Cardiac muscle cell (in vitro differentiated cells and primary cell): ENCODE results near the gene SH3GL2. TPM values are rescaled to one million over a fixed set of nuclear protein-coding genes. Genes with fewer than 3 reads are reported as not detected.

ENCODE experiments used
- DNase-seq, 2 donors: peaks; one replicate each; pipeline versions ENCODE4 v3.0.0 to v3.0.0-alpha.2; 2010 to 2017; ENCODE audit warnings: low read depth in 1 of 2, low spot score in 1 of 2
- H3K27ac ChIP-seq: fragments of 200-600 bp; sonication (generic); 2 replicates; pipeline ENCODE4 v1.5.1; 2016
- H3K27me3 ChIP-seq: fragments of 200-600 bp; sonication (generic); 2 replicates; pipeline ENCODE4 v1.6.0; 2016; ENCODE audit warnings: control low read depth
- H3K36me3 ChIP-seq: fragments of 200-600 bp; sonication (generic); 2 replicates; pipeline ENCODE4 v1.5.1; 2016; ENCODE audit warnings: control low read depth
- H3K4me1 ChIP-seq: fragments of 200-600 bp; sonication (generic); 2 replicates; pipeline ENCODE4 v1.8.1; 2017; ENCODE audit warnings: low read depth, mild to moderate bottlenecking, mixed run types
- H3K4me3 ChIP-seq: fragments of 200-600 bp; sonication (generic); 2 replicates; pipeline ENCODE4 v1.5.1; 2016; ENCODE audit warnings: mild to moderate bottlenecking
- H3K9me3 ChIP-seq: fragments of 200-600 bp; sonication (generic); 2 replicates; pipeline ENCODE4 v1.5.1; 2017; ENCODE audit warnings: low read depth, mild to moderate bottlenecking, control low read depth
- polyA plus RNA-seq: library from polyadenylated mRNA; unstranded; fragments of >200 nt; fragmentation: Nextera tagmentation; extraction: Ambion mirVana; gene quantifications from 2 replicates; pipeline ENCODE4 v1.2.1, GENCODE V29; 2016
- total RNA-seq: library from RNA; depleted of rRNA; stranded (reverse); fragments of >200 nt; gene quantifications from 2 replicates; pipeline ENCODE4 v1.2.3, GENCODE V29; 2016
- TF ChIP-seq, protein P1 (sequence below): IDR thresholded peaks from 2 replicates; pipeline ENCODE4 v1.5.1; 2012; ENCODE audit warnings: low read depth, mild to moderate bottlenecking, low read length

SH3GL2 gene
- total and polyA plus RNA-seq, 2 experiments from 2014 or later: 0.06 TPM; not detected in 1

- no peak overlapping the region for H3K27ac ChIP-seq
- no peak overlapping the region for H3K4me3 ChIP-seq
- no peak for DNase-seq
- no peaks in the 10 kb centered on the region for H3K36me3 ChIP-seq
- no peaks in the 10 kb centered on the region for H3K27me3 ChIP-seq
- H3K4me1 ChIP-seq: no peaks in the 10 kb centered on the region
- H3K9me3 ChIP-seq: no peaks in the 10 kb centered on the region
- TF ChIP-seq, protein P1, sequence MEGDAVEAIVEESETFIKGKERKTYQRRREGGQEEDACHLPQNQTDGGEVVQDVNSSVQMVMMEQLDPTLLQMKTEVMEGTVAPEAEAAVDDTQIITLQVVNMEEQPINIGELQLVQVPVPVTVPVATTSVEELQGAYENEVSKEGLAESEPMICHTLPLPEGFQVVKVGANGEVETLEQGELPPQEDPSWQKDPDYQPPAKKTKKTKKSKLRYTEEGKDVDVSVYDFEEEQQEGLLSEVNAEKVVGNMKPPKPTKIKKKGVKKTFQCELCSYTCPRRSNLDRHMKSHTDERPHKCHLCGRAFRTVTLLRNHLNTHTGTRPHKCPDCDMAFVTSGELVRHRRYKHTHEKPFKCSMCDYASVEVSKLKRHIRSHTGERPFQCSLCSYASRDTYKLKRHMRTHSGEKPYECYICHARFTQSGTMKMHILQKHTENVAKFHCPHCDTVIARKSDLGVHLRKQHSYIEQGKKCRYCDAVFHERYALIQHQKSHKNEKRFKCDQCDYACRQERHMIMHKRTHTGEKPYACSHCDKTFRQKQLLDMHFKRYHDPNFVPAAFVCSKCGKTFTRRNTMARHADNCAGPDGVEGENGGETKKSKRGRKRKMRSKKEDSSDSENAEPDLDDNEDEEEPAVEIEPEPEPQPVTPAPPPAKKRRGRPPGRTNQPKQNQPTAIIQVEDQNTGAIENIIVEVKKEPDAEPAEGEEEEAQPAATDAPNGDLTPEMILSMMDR: no peak
Observed at GRCh38 chr9:17551023-17551422, 27.8 kb upstream of the SH3GL2 start.

GRCh38 chr9:17555362-17556054 lies 23.4 kb upstream of the SH3GL2 start:
- no peaks in the 10 kb centered on the region for H3K27me3 ChIP-seq
- DNase-seq: no peak
- no peak overlapping the region for H3K27ac ChIP-seq
- no peaks in the 10 kb centered on the region for H3K4me1 ChIP-seq
- TF ChIP-seq, protein P1: no peak
- H3K36me3 ChIP-seq: no peaks in the 10 kb centered on the region
- no peak overlapping the region for H3K4me3 ChIP-seq
- no peaks in the 10 kb centered on the region for H3K9me3 ChIP-seq

- TF ChIP-seq, protein P1: no peak
- no peaks in the 10 kb centered on the region for H3K36me3 ChIP-seq
- peak in 1 of 2 donors; percentile 4 for DNase-seq
- no peak overlapping the region for H3K27ac ChIP-seq
- no peaks in the 10 kb centered on the region for H3K4me1 ChIP-seq
- H3K9me3 ChIP-seq: no peaks in the 10 kb centered on the region
- H3K4me3 ChIP-seq: no peak overlapping the region
- H3K27me3 ChIP-seq: no peaks in the 10 kb centered on the region
Observed at GRCh38 chr9:17556255-17556654, 22.6 kb upstream of the SH3GL2 start.

GRCh38 chr9:17556935-17557334 lies 21.9 kb upstream of the SH3GL2 start:
- no peaks in the 10 kb centered on the region for H3K9me3 ChIP-seq
- H3K27ac ChIP-seq: no peak overlapping the region
- TF ChIP-seq, protein P1: no peak
- no peak overlapping the region for H3K4me3 ChIP-seq
- DNase-seq: no peak
- no peaks in the 10 kb centered on the region for H3K4me1 ChIP-seq
- H3K27me3 ChIP-seq: no peaks in the 10 kb centered on the region
- no peaks in the 10 kb centered on the region for H3K36me3 ChIP-seq

DNA sequence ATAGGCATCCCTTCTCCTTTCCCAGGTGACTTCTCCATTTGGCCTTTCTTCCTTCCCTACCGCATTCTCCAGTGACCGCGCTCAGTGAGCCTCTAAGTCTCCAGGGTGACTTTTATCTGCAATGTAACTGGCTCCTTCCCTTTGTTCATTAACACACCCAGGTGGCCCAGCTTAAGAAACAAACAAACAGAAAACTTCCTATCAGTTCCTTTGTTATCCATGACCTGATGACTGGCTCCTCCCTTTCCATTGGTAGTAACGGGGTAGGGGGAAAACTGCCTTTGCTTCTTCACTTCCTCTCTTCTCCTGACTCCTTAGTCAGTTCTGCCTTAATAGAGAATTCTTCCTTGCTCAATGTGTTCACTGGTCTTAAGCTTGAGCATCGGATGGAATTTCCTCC lies 7.0 kb upstream of the SH3GL2 start:
- Histone ChIP-seq H3K27me3 (peaks cover 32% of the 10 kb centered on the region), H3K36me3 (no peaks in the 10 kb centered on the region), H3K4me1 (no peaks in the 10 kb centered on the region), H3K27ac (no peak overlapping the region), H3K9me3 (no peaks in the 10 kb centered on the region), H3K4me3 (no peak overlapping the region)
- TF ChIP-seq, protein P1: no peak
- DNase-seq: no peak
